Adrenal gland (tissue), 5 donors: ENCODE results near the gene RLF.

Experiments
- CTCF ChIP-seq, 6 experiments: fragments of 450-650 bp in 4 of 6; fragments of 200-600 bp in 2 of 6; sonication (generic) in 1 of 6; IDR thresholded peaks; 1 replicate in 5 of 6; 2 replicates in 1 of 6; pipeline versions ENCODE4 v1.5.1 to v1.8.0; 2016 to 2021; ENCODE audit warnings: antibody characterized with exemption in 6 of 6, mild to moderate bottlenecking in 2 of 6, moderate library complexity in 1 of 6
- POLR2A ChIP-seq, 2 donors: fragments of 450-650 bp; IDR thresholded peaks; one replicate each; pipeline ENCODE4 v1.6.1; 2017; ENCODE audit warnings: antibody characterized with exemption in 2 of 2, mild to moderate bottlenecking in 2 of 2, moderate library complexity in 1 of 2
- donor health status: DM: no; HTN: no; CAD: no.

DNA sequence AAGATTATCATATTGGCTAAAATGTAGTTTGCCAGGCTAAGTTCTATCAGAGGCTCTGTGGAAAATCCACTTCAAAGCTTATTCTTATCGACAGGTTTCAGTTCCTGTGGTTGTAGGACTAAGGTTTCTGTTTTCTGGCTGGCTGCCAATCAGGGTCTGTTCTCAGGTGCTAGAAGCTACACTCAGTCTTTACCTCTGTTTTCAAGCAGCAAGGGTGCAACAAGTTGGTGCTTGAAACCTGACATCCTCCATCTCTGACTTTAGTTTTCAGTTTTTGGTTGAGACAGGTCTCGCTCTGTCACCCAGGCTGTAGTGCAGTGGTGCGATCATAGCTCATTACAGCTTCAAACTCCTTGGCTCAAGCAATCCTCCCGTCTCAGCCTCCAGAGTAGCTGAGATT lies 71.3 kb downstream of the RLF start:
- TF ChIP-seq CTCF (IDR thresholded peaks at IDR 0.05) (no peak), POLR2A (IDR thresholded peaks at IDR 0.05) (no peak)
